GM12878 (cell line): Measurements from ENCODE around the gene GPT2. TPM values are rescaled to one million over a fixed set of nuclear protein-coding genes. Genes with fewer than 3 reads are reported as not detected.
A peak's percentile ranks its signal among the peaks of the same experiment; 100 is the strongest.

Source experiments
- ATAC-seq: fragments of 200-7000 bp; cut with Tn5 transposase; 3 replicates; pipeline ENCODE4 v1.9.1; 2020; ENCODE audit warnings: mild to moderate bottlenecking, moderate library complexity
- BruUV-seq: library from RNA; stranded (reverse); fragments of 400-500 nt; replicated peaks from 2 replicates; lab custom pipeline; 2021; lab: Mats Ljungman, UMichigan
- CTCF ChIA-PET: fragments of 300-600 bp; sonication (Branson Sonifier 250); formaldehyde crosslinking; extraction: SDS; loops from one replicate; lab custom pipeline; 2021; ENCODE audit warnings: inconsistent platforms; lab: Yijun Ruan, JAX
- POLR2A ChIA-PET: fragments of 350-600 bp; formaldehyde crosslinking; extraction: SDS; loops from one replicate; lab custom pipeline; 2021; ENCODE audit warnings: inconsistent platforms; lab: Charles Lee
- RAD21 ChIA-PET: fragments of 300-600 bp; sonication (Branson Sonifier 250); formaldehyde crosslinking; loops from one replicate; lab custom pipeline; 2023; ENCODE audit warnings: antibody characterized with exemption; ENCODE audit not compliant: unreplicated experiment; lab: Charles Lee
- SMC1A ChIA-PET: fragments of 300-600 bp; sonication (Branson Sonifier 250); formaldehyde crosslinking; loops from one replicate; lab custom pipeline; 2023; ENCODE audit not compliant: unreplicated experiment, uncharacterized antibody; lab: Charles Lee
- DNase-seq: peaks from one replicate; pipeline ENCODE4 v3.0.0-alpha.2; 2011; ENCODE audit warnings: low read depth, low spot score
- FAIRE-seq: peaks from 3 replicates; lab custom pipeline; 2011; peaks lifted over from hg19 to GRCh38; lab: Jason Lieb, UNC
- H2AFZ ChIP-seq: 2 replicates; pipeline ENCODE4 v1.6.0; 2011; ENCODE audit warnings: low read depth, low read length, control low read depth; ENCODE audit not compliant: control insufficient read depth
- H3K27ac ChIP-seq: 2 replicates; pipeline ENCODE4 v1.5.1; 2011; ENCODE audit warnings: control low read depth; ENCODE audit not compliant: control insufficient read depth, insufficient read depth
- H3K27me3 ChIP-seq, 2 experiments: replicated peaks in 1 of 2; 2 replicates each; pipeline versions ENCODE4 v1.6.0 to v1.6.1; 2011; ENCODE audit warnings: low read length in 1 of 2; ENCODE audit not compliant: control insufficient read depth in 2 of 2, insufficient read depth in 2 of 2
- H3K36me3 ChIP-seq, 2 experiments: 2 replicates each; pipeline ENCODE4 v1.5.1; 2011; ENCODE audit warnings: low read length in 1 of 2; ENCODE audit not compliant: control insufficient read depth in 2 of 2, insufficient read depth in 2 of 2
- H3K4me1 ChIP-seq: 2 replicates; pipeline ENCODE4 v1.6.1; 2011; ENCODE audit warnings: mild to moderate bottlenecking, low read length, moderate library complexity, mixed read lengths; ENCODE audit not compliant: control insufficient read depth, insufficient read depth
- H3K4me2 ChIP-seq: 2 replicates; pipeline ENCODE4 v1.6.0; 2011; ENCODE audit warnings: control low read depth; ENCODE audit not compliant: control insufficient read depth, insufficient read depth
- H3K4me3 ChIP-seq: fragments of 200-600 bp; sonication (generic); 2 replicates; pipeline ENCODE4 v1.5.1; 2016
- H3K79me2 ChIP-seq: 2 replicates; pipeline ENCODE4 v1.6.0; 2011; ENCODE audit warnings: low read length; ENCODE audit not compliant: control insufficient read depth, insufficient read depth
- H3K9ac ChIP-seq: 2 replicates; pipeline ENCODE4 v1.8.0; 2011; ENCODE audit warnings: low read length, control low read depth, mixed read lengths; ENCODE audit not compliant: control insufficient read depth, insufficient read depth
- H3K9me3 ChIP-seq: replicated peaks from 3 replicates; pipeline ENCODE4 v1.5.1; 2011; ENCODE audit warnings: mild to moderate bottlenecking, low read length; ENCODE audit not compliant: control insufficient read depth, insufficient read depth
- H4K20me1 ChIP-seq: 2 replicates; pipeline ENCODE4 v1.6.0; 2011; ENCODE audit not compliant: control insufficient read depth, insufficient read depth
- CEBPB ChIP-seq, 2 experiments: fragments of 150-350 bp in 1 of 2; IDR thresholded peaks; 2 replicates each; pipeline ENCODE4 v1.6.1; 2012 to 2014; ENCODE audit warnings: low read depth in 2 of 2, low read length in 2 of 2, borderline replicate concordance in 1 of 2, inconsistent platforms in 1 of 2
- HSF1 ChIP-seq: fragments of 150-350 bp; IDR thresholded peaks from 2 replicates; pipeline ENCODE4 v1.6.1; 2014; ENCODE audit warnings: mild to moderate bottlenecking, low read depth, low read length
- PBX3 ChIP-seq: IDR thresholded peaks from 2 replicates; pipeline ENCODE4 v1.6.1; 2011; ENCODE audit warnings: mild to moderate bottlenecking, low read depth, low read length, moderate library complexity; ENCODE audit not compliant: insufficient replicate concordance
- PML ChIP-seq: IDR thresholded peaks from 2 replicates; pipeline ENCODE4 v1.6.1; 2012; ENCODE audit warnings: low read length, inconsistent platforms
- POLR2AphosphoS2 ChIP-seq: IDR thresholded peaks from 2 replicates; pipeline ENCODE4 v1.6.1; 2011; ENCODE audit warnings: low read depth, mild to moderate bottlenecking, low read length, improper control_type of control experiment, moderate library complexity
- ZNF274 ChIP-seq: IDR thresholded peaks from one replicate; pipeline ENCODE4 v1.8.0; 2011; ENCODE audit not compliant: insufficient read length, insufficient read depth
- WGBS: methylation state at CpG from one replicate; pipeline ENCODE4 v1.1.6; 2016; ENCODE audit warnings: low lambda C conversion rate; ENCODE audit not compliant: insufficient replicate concordance, insufficient coverage; ENCODE audit errors: missing lambda C conversion rate; 5-methylcytosine and 5-hydroxymethylcytosine counted together
- in situ Hi-C: fragments of 300-500 bp; cut with MboI; formaldehyde crosslinking; loops from 9 replicates; pipeline ENCODE4 v1.14.3; 2018; ENCODE audit warnings: mixed read lengths
- intact Hi-C: fragments of 100-400 bp; cut with micrococcal nuclease; formaldehyde crosslinking; loops from one replicate; pipeline ENCODE4 v1.14.2; 2022; ENCODE audit not compliant: unreplicated experiment
- polyA plus RNA-seq, 11 experiments: library from polyadenylated mRNA; depleted of rRNA in 4 of 11; unstranded in 6 of 11; stranded (reverse) in 5 of 11; fragments of >200 nt; fragmentation: Nextera tagmentation in 4 of 11; fragmentation: Illumina TruSeq in 1 of 11; extraction: Ambion mirVana in 4 of 11; extraction: Trizol in 1 of 11; gene quantifications; 1 replicate in 1 of 11; 2 replicates in 10 of 11; pipeline versions ENCODE4 v1.2.1 to v1.2.3, GENCODE V29; 2011 to 2016; ENCODE audit warnings: inconsistent platforms in 2 of 11, missing spikeins in 2 of 11, low read depth in 1 of 11
- total RNA-seq, 4 experiments: library from RNA; depleted of rRNA in 3 of 4; stranded (reverse); fragments of >200 nt in 3 of 4; fragmentation: Illumina TruSeq in 1 of 4; extraction: Trizol in 1 of 4; gene quantifications; 2 replicates each; pipeline versions ENCODE4 v1.2.1 to v1.2.3, GENCODE V29; 2013 to 2021
- TF ChIP-seq, protein P1 (sequence below): IDR thresholded peaks from 2 replicates; pipeline ENCODE4 v1.6.1; 2011; ENCODE audit warnings: borderline replicate concordance, low read depth, mild to moderate bottlenecking, moderate library complexity, low read length; ENCODE audit not compliant: insufficient read depth, poor library complexity, severe bottlenecking

GPT2 gene
- total and polyA plus RNA-seq, 10 of the 15 experiments (the other 5 are each of a cell fraction or from before 2014, with no cell fraction given): 0.45 to 9.9 (median 4.3) TPM

GRCh38 chr16:46859719-46860152, 24.4 kb upstream of the GPT2 start:
- POLR2A ChIA-PET: interaction anchor here (0.5 to 0.6 kb wide), 3 partner anchors 10 to 175 kb away, joined by 3 to 6 read pairs (median 3); no protein-coding TSS in a partner anchor
- no peaks in the 10 kb centered on the region for H3K27me3 ChIP-seq
- no peak for DNase-seq
- no peak overlapping the region for H3K27ac ChIP-seq
- CTCF ChIA-PET: interaction anchor here (1.9 kb wide), 1 partner anchor 49 kb away, joined by 5 read pairs; no protein-coding TSS in a partner anchor
- H3K36me3 ChIP-seq: no peaks in the 10 kb centered on the region
- WGBS: 65% methylated on average over 5 of the region's 5 CpGs
- H4K20me1 ChIP-seq: no peaks in the 10 kb centered on the region
- H3K4me1 ChIP-seq: peaks cover 13% of the 10 kb centered on the region
- no peak overlapping the region for H3K4me2 ChIP-seq
- no peak overlapping the region for H3K9ac ChIP-seq
- no peak overlapping the region for H3K4me3 ChIP-seq
- in situ Hi-C loops: loop anchor here (5.0 to 10.0 kb wide), 2 partner anchors 63 to 1305 kb away; no protein-coding TSS in a partner anchor
- H3K79me2 ChIP-seq: no peaks in the 10 kb centered on the region
- RAD21 ChIA-PET: interaction anchor here (1.1 kb wide), 1 partner anchor 186 kb away, joined by 3 read pairs; no protein-coding TSS in a partner anchor
- BruUV-seq: no TSS peak
- TF ChIP-seq PBX3 (peak; percentile 24), HSF1 (no peak), CEBPB (IDR thresholded peaks at IDR 0.05; ENCODE audit: borderline replicate concordance in 1 of 2, low read depth in 2 of 2, low read length in 2 of 2) (no peak), POLR2AphosphoS2 (no peak), ZNF274 (no peak), PML (no peak)
- TF ChIP-seq, protein P1, sequence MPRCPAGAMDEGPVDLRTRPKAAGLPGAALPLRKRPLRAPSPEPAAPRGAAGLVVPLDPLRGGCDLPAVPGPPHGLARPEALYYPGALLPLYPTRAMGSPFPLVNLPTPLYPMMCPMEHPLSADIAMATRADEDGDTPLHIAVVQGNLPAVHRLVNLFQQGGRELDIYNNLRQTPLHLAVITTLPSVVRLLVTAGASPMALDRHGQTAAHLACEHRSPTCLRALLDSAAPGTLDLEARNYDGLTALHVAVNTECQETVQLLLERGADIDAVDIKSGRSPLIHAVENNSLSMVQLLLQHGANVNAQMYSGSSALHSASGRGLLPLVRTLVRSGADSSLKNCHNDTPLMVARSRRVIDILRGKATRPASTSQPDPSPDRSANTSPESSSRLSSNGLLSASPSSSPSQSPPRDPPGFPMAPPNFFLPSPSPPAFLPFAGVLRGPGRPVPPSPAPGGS: no peak
- TF ChIP-seq, all 136 proteins: peak for 1
- SMC1A ChIA-PET: interaction anchor here (2.0 kb wide), 1 partner anchor 71 kb away, joined by 4 read pairs; no protein-coding TSS in a partner anchor
- no peak overlapping the region; the same call in 1 of the 2 replicates for H2AFZ ChIP-seq
- intact Hi-C loops: no loop called here
- no peaks in the 10 kb centered on the region for H3K9me3 ChIP-seq
- ATAC-seq: peak; percentile 12; the same call in 1 of the 3 replicates
- FAIRE-seq: no peak
